NCI-H1417 treated with DMSO at 0.1 percent for 48 hours (cell line): ENCODE measurements around the gene SHCBP1L.
A peak's percentile ranks its signal among the peaks of the same experiment; 100 is the strongest.
"Not testable (repeated sequence)": the region's sequence is repeated elsewhere in the genome, so short reads cannot be mapped to it uniquely, and the experiment has no call there.

Experiments used
- DNase-seq: peaks from one replicate; lab custom pipeline; 2025; lab: John Stamatoyannopoulos, UW

Gene SHCBP1L

DNA sequence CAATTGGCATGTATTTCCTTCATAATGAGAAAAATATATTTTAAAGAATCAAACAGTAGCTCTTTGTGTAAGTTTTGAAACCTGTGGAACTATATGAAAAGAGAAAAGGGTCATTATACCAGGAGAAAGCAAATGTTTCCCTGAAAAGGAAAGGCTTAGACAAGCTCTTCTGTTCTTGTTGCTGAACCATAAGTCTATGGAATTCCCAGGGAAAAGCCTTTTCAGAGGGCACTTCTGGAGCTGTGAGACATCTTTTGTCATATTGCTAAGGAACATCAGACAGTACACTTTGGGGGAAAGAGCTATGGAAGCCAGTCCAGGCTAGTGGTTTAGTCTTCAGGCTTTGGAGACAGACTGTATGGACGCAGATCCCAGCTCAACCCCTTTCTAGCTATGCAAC lies 12.1 kb upstream of the SHCBP1L start:
- DNase-seq = no peak

DNA sequence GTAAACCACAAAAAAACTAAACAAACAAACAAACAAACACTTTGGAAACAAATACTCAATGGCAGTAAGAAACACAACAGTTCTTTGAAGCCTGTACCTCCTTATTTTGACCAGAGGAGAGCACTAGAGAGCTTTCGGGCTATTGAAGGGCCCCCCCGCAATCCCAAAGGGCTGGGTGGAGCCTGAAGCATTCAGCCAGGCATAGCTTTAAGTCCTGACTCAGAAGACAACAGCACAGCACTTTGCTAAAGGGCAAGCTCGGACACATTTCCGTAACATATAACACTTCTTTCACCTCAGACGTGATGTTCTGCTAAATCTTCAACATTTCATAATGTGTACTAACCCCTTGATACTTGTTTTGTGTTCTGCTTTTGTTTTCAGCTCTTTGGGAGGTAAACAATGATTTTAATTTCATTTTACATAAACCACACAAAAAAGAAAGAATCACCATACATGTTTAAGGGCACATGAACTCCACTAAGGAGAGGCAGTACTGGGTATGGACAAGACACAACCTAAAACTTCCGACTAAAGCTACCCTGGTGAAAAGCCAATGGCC lies 9.7 kb upstream of the SHCBP1L start:
- peak; percentile 2 for DNase-seq

DNA sequence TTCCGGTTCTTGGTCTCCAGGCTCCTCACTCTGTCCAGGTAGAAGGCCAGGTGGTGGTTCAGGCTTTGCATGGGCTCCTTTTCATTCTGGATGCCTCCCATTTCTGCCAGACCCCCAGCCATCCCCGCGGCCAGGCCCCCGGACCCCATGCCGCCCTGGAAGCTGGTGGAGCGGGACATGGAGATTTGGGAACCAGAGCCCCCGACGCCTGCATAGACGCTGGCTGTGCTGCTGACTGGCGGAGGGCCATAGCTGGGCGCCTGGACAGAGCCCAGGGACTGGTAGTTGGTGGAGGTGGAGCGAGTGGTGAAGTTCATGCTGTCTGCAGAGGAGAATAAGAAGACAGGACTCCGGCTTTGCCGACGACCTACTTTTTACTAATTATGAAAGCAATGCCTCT lies 7.1 kb upstream of the SHCBP1L start:
- no peak for DNase-seq

DNA sequence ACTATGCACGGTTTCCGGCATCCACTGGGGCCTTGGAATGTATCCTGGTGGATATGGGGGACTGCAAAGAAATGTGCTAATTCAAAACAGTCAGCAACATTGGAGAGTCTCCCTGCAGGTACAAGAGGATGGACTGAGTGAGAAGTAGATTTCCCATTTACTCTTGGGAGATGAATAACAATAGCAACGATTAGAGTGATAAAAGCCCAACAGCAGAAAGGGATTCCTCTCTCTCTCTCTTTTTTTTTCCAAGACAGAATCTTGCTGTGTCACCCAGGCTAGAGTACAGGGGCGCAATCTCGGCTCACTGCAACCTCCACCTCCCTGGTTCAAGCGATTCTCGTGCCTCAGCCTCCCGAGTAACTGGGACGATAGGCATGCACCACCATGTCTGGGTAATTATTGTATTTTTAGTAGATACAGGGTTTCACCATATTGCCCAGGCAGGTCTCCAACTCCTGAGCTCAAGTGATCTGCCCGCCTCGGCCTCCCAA lies 5.0 kb upstream of the SHCBP1L start:
- DNase-seq = no peak

DNA sequence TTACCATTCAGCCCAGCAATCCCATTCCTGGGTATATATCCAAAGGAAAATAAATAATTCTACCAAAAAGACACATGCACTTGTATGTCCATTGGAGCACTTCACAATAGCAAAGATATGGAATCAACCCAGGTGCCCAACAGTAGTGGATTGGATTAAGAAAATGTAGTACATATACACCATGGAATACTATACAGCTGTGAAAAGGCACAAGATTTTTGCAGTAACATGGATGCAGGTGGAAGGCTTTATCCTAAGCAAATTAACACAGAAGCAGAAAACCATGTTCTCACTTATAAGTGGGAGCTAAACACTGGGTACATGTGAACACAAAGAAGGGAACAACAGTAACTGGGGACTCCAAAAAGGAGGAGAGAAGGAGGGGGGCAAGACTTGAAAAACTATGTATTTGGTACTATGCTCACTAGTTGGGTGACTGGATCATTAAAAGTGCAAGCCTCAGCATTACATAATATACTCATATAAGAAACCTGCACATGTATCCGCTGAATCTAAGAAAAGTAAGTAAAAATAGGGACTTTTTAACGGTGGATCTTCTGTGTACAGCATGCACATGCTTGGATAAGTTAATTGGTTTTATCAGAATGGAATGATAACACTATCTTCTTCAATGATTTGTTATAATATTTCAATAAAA lies 3.9 kb upstream of the SHCBP1L start:
- no peak for DNase-seq

DNA sequence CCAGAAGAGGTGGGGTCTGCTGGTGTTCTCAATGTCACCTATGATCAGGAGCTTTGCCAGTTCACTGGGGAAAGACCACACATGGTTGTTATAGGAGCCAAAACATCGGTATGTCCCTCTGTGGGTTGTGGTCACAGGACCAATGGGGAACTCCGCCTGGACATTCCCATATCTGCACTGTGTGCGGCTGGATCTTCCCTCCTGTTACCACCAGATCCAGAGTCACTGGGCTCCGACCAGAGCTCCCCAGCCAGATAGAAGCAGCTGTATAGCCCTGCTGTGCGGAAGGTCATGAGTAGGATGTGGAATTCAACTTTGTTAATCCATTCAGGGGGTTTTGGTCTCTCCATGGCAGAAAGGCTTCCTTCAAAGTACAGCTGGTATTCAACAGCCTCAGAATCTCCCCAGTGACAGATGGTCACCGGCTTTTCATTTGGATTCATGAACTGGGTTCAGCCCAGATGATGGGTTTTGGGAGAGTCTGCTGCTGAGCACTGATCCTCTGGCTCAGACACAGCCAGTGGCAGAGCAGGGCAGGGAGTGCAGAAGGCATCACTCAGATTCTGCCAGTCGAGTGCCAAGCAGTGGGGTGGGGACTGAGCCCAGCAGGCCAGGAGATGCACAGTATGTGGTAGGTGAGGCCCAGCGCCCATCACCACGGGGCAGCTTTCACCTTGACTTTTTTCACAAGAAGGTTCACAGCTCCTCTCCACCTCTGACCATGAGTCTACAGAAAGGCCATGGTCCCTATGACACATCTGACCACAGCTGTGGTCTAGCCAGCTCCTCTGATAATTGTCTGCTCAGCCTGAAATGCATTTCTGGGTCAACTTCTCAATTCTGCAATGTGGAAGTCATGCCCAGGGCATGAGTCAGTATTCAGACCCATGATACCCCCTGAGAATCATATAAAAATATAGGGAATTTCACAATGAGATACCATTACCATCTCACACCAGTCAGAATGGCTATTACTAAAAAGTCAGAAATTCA lies 2.9 kb upstream of the SHCBP1L start:
- no peak for DNase-seq

DNA sequence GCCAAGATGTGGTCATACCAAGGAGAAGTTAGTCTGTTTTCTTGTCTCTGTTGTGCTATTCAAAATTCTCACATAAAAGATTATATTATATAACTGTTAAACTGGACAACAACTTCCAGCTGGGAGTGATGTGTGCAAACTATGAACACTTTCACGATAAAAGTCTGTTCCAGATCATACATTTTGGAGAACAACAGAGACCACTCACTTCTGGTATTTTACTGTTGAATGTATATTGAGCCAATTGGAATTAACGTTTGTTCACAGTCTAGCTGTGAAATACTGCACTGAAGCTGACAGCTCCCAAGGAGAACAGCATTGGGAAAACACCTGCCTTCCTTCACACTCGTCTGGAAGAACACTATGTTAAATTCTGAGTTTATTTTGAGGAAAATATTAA lies 860 bp upstream of the SHCBP1L start:
- no peak for DNase-seq

DNA sequence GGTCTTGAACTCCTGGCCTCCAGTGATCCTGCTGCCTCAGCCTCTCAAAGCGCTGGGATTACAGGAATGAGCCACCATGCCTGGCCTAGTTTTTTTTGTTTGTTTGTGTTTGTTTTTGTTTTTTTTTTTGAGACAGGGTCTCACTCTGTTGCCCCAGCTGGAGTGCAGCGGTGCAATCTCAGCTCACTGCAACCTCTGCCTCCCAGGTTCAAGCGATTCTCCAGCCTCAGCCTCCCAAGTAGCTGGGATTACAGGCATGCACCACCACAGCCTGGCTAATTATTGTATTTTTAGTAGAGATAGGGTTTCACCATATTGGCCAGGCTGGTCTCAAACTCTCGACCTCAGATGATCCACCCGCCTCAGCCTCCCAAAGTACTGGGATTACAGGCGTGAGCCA lies 9.6 kb downstream of the SHCBP1L start:
- DNase-seq = not testable (repeated sequence)

DNA sequence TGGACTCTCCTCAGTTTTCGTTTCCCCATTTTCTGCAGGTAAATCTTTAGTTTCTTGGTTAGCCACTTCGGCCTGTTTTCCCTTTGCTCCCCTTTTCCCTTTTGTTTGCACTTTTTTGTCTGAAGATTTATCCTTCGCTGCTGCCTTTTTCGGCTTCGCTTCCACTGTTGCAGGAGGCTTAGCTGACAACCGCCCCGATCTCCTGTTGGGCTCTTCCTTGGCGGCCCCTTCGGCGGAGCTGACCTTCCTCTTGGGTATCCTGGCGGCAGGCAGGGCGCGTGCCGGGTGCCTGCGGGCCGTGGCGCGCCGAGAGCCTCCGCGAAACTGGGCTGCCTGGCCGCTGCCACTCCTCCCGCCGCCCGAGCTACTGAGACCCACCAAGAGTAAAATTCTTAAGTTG lies 10.8 kb downstream of the SHCBP1L start:
- DNase-seq = not testable (repeated sequence)

DNA sequence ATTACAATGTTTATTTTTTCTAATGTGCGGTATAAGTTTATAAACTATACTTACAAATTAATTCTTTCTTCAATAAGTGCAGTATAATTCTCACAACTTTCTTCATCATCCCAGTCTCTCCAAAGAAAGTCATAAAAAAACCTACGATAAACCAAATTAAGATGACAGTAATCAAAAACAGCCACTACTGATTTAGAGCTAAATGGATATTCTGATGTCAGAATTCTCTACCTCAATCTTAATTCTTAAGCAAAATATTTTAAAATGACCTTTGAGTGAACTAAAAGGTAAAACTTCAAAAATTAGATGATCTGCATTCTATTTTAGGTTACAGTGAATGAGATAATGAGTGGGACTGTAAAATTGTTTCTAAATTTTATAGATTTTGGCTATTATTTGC lies 13.6 kb downstream of the SHCBP1L start:
- no peak for DNase-seq

DNA sequence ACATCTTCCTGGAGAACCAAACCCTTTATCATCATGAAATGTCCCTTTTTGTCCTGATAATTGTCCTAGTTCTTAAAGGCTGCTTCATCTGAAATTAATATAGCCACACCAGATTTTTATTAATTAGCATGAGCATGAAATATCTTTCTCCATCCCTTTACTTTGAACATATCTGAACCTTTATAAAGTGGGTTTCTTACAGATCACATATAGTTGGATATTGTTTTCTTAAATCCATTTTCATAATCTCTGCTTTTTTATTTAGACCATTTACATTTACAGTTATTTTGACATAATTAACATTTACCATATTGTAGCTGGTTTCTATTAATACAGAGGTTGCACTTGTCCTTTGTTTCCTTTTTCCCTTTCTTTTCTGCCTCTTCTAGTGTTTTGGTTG lies 17.2 kb downstream of the SHCBP1L start:
- DNase-seq = no peak

DNA sequence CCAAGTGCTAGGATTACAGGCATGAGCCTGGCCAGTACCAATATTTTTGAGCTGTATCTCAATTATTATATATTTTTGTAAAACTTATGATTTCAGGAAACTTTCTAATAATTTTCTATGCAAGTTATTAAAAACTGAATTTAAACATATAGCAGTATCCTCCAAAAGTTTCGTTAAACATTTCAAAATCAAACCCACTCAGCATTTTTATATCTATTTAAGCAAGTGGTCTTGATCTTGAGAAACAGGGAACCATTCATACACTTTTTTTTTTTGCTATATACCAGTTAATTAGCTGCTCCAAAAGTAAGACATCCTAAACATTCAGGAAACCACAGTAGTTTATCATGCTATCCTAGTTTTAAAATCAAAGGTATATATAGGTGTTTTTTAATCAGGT lies 22.0 kb downstream of the SHCBP1L start:
- DNase-seq = no peak

DNA sequence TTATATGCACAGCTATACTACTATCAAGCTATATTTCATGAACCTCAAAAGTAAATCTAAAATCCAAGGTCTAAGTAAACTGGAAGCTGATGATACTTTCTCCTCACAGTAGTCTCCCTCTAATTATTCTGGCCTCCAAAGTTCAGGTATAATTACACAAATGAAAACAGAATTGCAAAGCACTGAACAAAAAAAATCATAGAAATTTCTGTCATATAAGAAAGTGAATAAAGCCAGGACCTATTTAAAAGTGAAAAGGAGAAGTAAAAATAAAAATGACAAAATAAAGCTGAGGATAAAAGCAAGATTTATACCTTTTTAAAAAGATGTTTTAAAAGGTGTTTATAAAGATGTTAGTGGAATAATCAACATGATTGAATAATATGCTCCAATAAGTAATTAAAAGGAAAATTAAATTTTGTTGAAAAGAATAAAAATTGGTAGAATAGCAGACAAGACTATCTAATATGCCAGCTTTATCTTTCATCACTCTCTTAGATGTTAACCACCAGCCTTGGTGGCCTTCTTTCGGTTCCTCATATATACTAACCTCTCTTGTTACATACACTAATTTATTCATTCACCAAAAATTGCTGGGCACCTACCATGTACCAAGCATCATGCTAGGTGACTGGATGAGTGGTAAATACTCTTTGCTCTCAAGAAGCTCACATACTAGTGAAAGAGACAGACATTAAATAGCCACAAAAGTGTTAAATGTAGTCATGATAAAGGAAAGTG lies 25.1 kb downstream of the SHCBP1L start:
- DNase-seq = no peak

DNA sequence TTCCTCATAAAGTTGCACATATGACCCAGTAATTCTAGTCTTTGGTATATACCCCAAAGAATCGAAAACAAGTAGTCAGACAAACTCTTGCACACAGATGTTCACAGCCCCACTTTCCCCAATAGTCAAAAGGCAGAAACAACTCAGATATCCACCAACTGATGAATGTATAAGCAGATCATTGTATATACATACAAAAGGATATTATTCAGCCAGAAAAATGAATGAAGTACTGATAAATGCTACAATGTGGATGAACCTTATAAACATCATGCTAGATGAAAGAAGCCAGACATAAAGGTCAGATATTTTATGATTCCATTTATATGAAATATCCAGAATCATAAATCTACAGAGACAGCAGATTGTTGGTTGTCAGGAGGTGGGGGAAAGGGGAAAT lies 27.3 kb downstream of the SHCBP1L start:
- no peak for DNase-seq

DNA sequence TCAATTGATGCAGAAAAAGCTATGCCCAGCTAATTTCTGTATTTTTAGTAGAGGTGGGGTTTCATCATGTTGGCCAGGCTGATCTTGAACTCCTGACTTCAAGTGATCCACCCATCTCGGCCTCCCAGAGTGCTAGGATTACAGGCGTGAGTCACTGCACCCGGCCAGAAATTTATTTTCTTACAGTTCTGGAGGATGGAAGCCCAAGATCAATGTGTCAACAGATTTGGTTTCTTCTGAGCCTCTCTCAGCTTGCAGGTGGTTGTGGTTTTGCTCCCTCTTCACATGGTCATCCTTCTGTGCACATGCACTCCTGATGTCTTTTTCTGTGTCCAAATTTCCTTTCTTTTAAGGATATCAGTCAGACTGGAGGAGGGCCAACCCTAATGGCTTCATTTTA lies 35.6 kb downstream of the SHCBP1L start:
- no peak for DNase-seq

DNA sequence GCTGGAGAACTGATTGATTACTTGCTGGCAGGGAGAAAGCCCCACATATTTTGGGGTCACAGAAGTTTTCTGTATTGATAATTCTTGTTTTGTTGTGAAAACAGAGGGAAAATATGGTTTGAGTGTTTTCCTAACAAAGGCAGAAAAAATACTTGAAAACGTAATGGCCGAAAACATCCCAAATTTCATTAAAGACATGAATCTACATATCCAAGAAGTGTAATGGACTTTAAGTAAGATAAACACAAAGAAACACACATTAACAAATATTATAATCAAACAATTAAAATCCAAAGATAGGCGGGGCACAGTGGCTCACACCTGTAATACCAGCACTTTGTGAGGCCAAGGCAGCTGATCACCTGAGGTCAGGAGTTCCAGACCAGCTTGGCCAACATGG lies 39.6 kb downstream of the SHCBP1L start:
- DNase-seq = no peak

DNA sequence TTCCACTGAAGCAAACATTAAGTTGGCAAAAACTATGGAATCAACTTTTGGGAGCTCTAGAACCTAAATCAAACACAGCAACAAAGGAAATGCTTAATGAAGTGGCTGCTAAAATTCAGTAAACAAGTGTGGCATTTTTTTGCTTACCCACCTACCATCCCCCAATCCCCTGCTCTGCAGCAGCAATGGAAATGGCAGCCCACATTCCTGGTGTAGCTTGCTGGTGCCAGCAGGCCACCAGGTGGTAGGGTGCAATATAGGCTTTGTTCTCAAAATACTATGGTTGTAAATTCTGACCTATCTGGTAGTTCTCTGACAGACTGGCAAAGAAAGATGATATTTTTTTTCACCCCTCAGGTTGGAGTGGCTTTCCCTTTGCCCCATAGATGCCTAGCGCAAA lies 42.8 kb downstream of the SHCBP1L start:
- no peak for DNase-seq

DNA sequence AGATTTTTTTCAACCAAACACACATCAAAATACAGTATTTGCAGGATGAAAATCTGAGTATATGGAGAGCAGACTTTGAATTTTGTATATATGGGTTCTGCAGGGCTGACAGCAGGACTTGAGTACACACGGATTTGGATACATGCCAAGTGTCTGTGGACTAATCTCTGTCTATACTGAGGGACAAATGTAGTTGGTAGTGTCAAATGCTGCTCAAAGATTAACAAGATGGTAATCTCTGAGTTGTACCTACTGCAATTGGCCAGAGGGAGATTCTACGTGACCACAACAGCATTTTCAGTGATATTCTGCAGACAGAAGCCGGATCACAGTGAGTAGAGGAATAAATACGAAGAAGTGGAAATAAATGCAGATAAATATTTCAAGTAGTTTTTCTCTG lies 43.4 kb downstream of the SHCBP1L start:
- no peak for DNase-seq

DNA sequence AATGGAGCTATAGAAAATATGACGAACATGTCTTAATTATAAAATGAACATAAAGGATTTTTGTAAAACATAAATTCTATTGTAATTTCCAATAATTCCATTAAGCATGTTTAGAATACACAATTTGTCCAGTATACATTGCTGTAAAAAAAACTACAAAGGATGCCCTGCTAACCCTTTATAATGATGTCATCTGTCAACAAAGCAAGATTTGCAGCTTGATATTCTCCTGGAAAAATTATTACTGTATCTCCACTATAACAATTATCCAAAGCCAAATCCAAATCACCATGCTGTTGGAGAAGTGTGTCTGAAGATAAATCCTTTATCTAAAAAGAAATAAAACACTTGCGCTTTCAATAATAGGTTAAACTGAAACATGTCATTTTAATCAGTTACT lies 47.6 kb downstream of the SHCBP1L start:
- DNase-seq = no peak

DNA sequence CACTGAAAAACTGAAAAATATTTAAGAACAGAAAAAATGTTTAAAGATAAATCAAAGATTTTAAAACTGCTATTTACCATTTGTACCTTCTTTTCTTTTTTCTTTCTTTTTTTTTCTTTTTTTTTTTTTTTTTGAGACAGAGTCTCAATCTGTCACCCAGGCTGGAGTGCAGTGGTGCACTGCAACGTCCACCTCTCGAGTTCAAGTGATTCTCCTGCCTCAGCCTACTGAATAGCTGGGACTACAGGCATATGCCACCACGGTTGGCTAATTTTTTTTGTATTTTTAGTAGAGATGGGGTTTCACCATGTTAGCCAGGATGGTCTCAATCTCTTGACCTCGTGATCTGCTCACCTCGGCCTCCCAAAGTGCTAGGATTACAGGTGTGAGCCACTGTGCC lies 51.0 kb downstream of the SHCBP1L start:
- DNase-seq = not testable (repeated sequence)

DNA sequence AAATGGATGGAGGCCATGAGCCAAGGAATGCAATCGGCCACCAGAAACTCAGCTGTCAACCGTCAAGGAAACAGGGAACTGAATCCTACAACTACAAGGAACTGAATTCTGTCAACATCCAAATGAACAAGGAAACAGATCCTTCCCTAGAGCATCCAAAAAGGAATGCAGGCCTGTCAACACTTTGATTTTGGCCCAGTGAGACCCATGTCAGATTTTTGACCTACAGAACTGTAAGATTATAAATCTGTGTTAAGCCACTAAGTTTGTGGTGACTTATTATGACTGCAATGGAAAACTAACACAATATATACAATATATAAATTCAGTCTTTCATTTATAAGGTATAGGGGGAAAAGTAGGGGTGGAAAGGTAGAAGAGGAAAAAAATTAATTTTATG lies 55.3 kb downstream of the SHCBP1L start:
- DNase-seq = no peak

DNA sequence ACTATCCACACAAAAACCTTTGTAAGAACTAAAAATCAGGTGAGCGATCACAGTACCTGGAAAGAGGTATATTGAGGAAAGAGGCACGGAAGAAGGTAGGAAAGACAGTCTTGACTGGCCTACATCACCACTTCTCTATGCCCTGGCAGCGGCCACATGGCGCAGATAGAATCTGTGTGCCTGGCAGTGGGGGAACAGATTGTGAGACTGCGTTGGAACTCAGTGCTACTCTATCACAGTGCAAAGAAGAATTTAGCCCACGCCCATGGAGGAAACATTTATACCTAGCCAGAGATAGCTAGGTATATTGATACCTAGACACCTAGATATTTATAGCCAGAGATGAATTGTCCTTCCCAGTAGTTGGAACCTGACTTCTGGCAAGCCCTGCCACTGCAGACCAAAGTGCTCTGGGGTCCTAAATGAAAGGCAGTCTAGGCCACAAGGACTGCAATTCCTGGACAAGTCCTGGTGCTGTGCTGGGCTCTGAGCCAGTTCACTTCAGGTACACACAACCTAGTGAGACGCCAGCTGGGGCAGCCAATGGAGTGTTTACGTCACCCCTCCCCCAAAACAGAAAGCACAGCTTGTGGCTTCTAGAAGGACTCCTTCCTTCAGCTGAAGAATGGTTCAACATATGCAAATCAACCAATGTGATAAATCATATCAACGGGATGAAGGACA lies 61.9 kb downstream of the SHCBP1L start:
- no peak for DNase-seq
